D721Med (cell line): ENCODE measurements around the gene ARHGEF11.

Experiments
- DNase-seq: peaks from one replicate; pipeline ENCODE4 v3.0.0; 2011; ENCODE audit warnings: low spot score; ENCODE audit not compliant: insufficient read length
- FAIRE-seq: peaks from 2 replicates; lab custom pipeline; 2011; peaks lifted over from hg19 to GRCh38; lab: Jason Lieb, UNC
- CTCF ChIP-seq: IDR thresholded peaks from 2 replicates; pipeline ENCODE4 v1.5.1; 2012; ENCODE audit warnings: mild to moderate bottlenecking, control low read depth; ENCODE audit not compliant: insufficient read depth; ENCODE audit errors: missing control alignments

Gene ARHGEF11

GRCh38 chr1:156959414-156959813, 86.1 kb downstream of the ARHGEF11 start:
- FAIRE-seq: no peak

GRCh38 chr1:156958247-156958714, 87.3 kb downstream of the ARHGEF11 start:
- FAIRE-seq (no peak), DNase-seq (no peak)
- no peak for TF ChIP-seq CTCF

More at GRCh38 chr1:156959414-156959813, 86.1 kb downstream of the ARHGEF11 start:
- TF ChIP-seq CTCF: no peak
- DNase-seq: no peak

DNA sequence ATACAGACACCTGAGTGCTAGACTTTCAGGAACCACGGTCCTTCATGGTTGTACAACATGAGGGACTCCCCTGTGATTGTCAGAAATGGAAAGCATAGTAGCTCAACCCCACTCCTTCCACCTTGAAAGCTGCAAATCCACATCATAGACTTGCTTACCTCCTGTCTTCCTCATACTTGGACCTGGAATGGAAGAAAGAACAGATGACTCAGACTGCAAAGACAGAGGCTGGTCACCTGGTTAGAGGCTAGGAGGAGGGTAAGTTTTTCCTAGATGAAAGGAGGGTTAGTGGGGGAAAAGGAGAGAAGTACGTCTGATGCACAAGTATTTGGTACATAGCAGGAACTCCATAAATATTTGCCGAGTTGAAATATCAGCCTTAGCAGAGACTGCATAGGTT, 87.9 kb downstream of the ARHGEF11 start:
- no peak for FAIRE-seq
- no peak for DNase-seq
- TF ChIP-seq CTCF: no peak

GRCh38 chr1:156956333-156956732, 89.2 kb downstream of the ARHGEF11 start:
- DNase-seq: no peak
- no peak for FAIRE-seq
- TF ChIP-seq CTCF: no peak

DNA sequence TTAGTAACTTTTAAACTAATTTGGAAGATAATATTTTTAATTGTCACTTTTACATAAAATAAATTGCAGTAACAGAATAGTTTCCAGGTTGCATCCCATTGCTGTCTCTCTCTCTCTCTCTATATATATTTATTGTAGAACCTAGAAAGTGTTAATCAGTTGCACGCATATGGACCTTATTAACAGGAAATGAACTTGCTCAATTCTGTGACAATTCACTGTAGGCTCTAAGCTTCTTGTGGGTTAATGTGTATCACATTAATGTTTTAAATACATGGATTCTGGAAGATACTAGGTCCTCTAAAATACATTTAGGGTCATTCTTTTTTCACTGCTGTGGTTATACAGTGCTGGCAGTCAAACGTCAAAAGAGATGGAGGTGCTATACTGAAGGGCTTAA, 92.0 kb downstream of the ARHGEF11 start:
- no peak for TF ChIP-seq CTCF
- FAIRE-seq (no peak), DNase-seq (no peak)

GRCh38 chr1:156951371-156951770, 94.2 kb downstream of the ARHGEF11 start:
- TF ChIP-seq CTCF: no peak
- DNase-seq: no peak
- no peak for FAIRE-seq

- no peak for TF ChIP-seq CTCF
- DNase-seq (no peak), FAIRE-seq (no peak)
Measured at GRCh38 chr1:156949127-156949526, 96.4 kb downstream of the ARHGEF11 start.
